Upper lobe of left lung (tissue), 4 donors: ENCODE data around the gene KCNMA1.

ENCODE experiments used
- POLR2A ChIP-seq, 4 donors: fragments of 450-650 bp; IDR thresholded peaks; one replicate each; pipeline ENCODE4 v1.5.1; 2016 to 2017; ENCODE audit warnings: antibody characterized with exemption in 4 of 4, mild to moderate bottlenecking in 2 of 4
- TF ChIP-seq, protein P1 (sequence below), 6 experiments: fragments of 450-650 bp in 4 of 6; fragments of 200-600 bp in 2 of 6; sonication (generic) in 2 of 6; IDR thresholded peaks; one replicate each; pipeline ENCODE4 v1.5.1; 2016 to 2019; ENCODE audit warnings: antibody characterized with exemption in 6 of 6

DNA sequence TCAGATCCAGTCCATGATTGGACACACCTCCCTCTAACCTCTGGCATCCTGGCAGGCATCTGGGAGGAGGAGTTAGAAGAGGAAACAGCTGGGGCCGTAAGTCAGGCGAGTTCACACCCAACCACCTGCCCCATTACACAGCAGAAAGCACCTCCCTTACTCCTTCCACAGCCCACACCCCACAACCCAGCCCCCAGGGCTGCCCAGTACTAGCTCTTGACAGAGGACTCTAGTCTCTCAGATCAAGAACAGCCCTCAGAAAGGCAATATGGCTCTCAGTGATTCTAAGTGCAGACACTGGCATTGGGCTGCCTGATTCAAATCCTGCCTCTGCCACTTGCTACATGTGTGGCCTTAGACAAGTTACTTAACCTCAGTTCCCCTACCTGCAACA, 34.1 kb downstream of the KCNMA1 start:
- TF ChIP-seq, protein P1, sequence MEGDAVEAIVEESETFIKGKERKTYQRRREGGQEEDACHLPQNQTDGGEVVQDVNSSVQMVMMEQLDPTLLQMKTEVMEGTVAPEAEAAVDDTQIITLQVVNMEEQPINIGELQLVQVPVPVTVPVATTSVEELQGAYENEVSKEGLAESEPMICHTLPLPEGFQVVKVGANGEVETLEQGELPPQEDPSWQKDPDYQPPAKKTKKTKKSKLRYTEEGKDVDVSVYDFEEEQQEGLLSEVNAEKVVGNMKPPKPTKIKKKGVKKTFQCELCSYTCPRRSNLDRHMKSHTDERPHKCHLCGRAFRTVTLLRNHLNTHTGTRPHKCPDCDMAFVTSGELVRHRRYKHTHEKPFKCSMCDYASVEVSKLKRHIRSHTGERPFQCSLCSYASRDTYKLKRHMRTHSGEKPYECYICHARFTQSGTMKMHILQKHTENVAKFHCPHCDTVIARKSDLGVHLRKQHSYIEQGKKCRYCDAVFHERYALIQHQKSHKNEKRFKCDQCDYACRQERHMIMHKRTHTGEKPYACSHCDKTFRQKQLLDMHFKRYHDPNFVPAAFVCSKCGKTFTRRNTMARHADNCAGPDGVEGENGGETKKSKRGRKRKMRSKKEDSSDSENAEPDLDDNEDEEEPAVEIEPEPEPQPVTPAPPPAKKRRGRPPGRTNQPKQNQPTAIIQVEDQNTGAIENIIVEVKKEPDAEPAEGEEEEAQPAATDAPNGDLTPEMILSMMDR (IDR thresholded peaks at IDR 0.05): no peak
- no peak for TF ChIP-seq POLR2A (IDR thresholded peaks at IDR 0.05)
